HepG2 (cell line): ENCODE data around the gene C2orf81. TPM values are rescaled to one million over a fixed set of nuclear protein-coding genes. Genes with fewer than 3 reads are reported as not detected.

Experiments used
- ARID5B ChIP-seq: IDR thresholded peaks from 2 replicates; pipeline ENCODE4 v1.4.0; 2020; ENCODE audit warnings: mild to moderate bottlenecking, missing genetic modification reagents
- DMTF1 ChIP-seq: sonication (generic); formaldehyde crosslinking; IDR thresholded peaks from 2 replicates; pipeline ENCODE4 v1.4.0; 2020; ENCODE audit warnings: mild to moderate bottlenecking, missing genetic modification reagents
- EEA1 ChIP-seq: sonication (generic); formaldehyde crosslinking; IDR thresholded peaks from 2 replicates; pipeline ENCODE4 v1.5.1; 2020; ENCODE audit warnings: mild to moderate bottlenecking, missing genetic modification reagents, borderline replicate concordance
- EED ChIP-seq: sonication (generic); formaldehyde crosslinking; IDR thresholded peaks from 2 replicates; pipeline ENCODE4 v1.5.0; 2020; ENCODE audit warnings: mild to moderate bottlenecking, missing genetic modification reagents
- FOSL1 ChIP-seq: sonication (generic); formaldehyde crosslinking; IDR thresholded peaks from 2 replicates; pipeline ENCODE4 v1.9.0; 2021; ENCODE audit warnings: missing genetic modification reagents, borderline replicate concordance
- NCOA5 ChIP-seq: sonication (generic); formaldehyde crosslinking; IDR thresholded peaks from 2 replicates; pipeline ENCODE4 v1.4.0; 2020; ENCODE audit warnings: missing genetic modification reagents
- NFIC ChIP-seq: IDR thresholded peaks from 2 replicates; pipeline ENCODE4 v1.6.1; 2012; ENCODE audit warnings: mild to moderate bottlenecking, low read length, inconsistent platforms
- POLR2AphosphoS5 ChIP-seq: IDR thresholded peaks from 2 replicates; pipeline ENCODE4 v1.6.1; 2012; ENCODE audit warnings: low read depth, low read length
- SUZ12 ChIP-seq: fragments of 150-350 bp; IDR thresholded peaks from 2 replicates; pipeline ENCODE4 v1.6.1; 2014; ENCODE audit warnings: low read depth, low read length
- TAF15 ChIP-seq: fragments of 200-400 bp; formaldehyde crosslinking; IDR thresholded peaks from one replicate; pipeline ENCODE4 v1.6.1; 2018; ENCODE audit warnings: mild to moderate bottlenecking, low read depth, low read length; ENCODE audit not compliant: poor library complexity, severe bottlenecking
- TFDP1 ChIP-seq: IDR thresholded peaks from 2 replicates; pipeline ENCODE4 v1.6.1; 2016; ENCODE audit warnings: missing compliant biosample characterization, missing genetic modification reagents, borderline replicate concordance
- TFE3 ChIP-seq: IDR thresholded peaks from 2 replicates; pipeline ENCODE4 v1.6.1; 2016
- TRIM22 ChIP-seq: fragments of 450-650 bp; IDR thresholded peaks from 2 replicates; pipeline ENCODE4 v1.6.1; 2017
- ZBTB3 ChIP-seq: sonication (generic); formaldehyde crosslinking; IDR thresholded peaks from 2 replicates; pipeline ENCODE4 v1.4.0; 2020; ENCODE audit warnings: low read depth, mild to moderate bottlenecking, moderate library complexity, missing genetic modification reagents, borderline replicate concordance
- ZNF138 ChIP-seq: sonication (generic); formaldehyde crosslinking; IDR thresholded peaks from 2 replicates; pipeline ENCODE4 v1.5.0; 2020; ENCODE audit warnings: mild to moderate bottlenecking, low read depth, missing genetic modification reagents
- ZNF3 ChIP-seq: IDR thresholded peaks from 2 replicates; pipeline ENCODE4 v1.7.0; 2017; ENCODE audit warnings: inconsistent platforms
- ZNF589 ChIP-seq: sonication (generic); formaldehyde crosslinking; conservative IDR thresholded peaks from 2 replicates; pipeline ENCODE4 v1.8.0; 2022; ENCODE audit warnings: mild to moderate bottlenecking, moderate library complexity, missing genetic modification reagents
- ZNF850 ChIP-seq: sonication (generic); formaldehyde crosslinking; conservative IDR thresholded peaks from 2 replicates; pipeline ENCODE4 v1.9.0; 2021; ENCODE audit warnings: mild to moderate bottlenecking, missing genetic modification reagents
- polyA plus RNA-seq, 8 experiments: library from polyadenylated mRNA; depleted of rRNA in 3 of 8; stranded (reverse) in 7 of 8; unstranded in 1 of 8; fragments of >200 nt; fragmentation: Illumina TruSeq in 4 of 8; extraction: Trizol in 4 of 8; gene quantifications; 2 replicates each; pipeline versions ENCODE4 v1.2.1 to v1.2.3, GENCODE V29; 2011 to 2016; ENCODE audit warnings: low read depth in 4 of 8, missing spikeins in 1 of 8, mixed read lengths in 1 of 8; ENCODE audit not compliant: insufficient read depth in 1 of 8
- total RNA-seq, 5 experiments: library from RNA; depleted of rRNA; stranded (reverse); fragments of >200 nt; fragmentation: Illumina TruSeq; extraction: Trizol; gene quantifications; 2 replicates each; pipeline ENCODE4 v1.2.3, GENCODE V29; 2016; ENCODE audit warnings: low read depth in 1 of 5

The C2orf81 gene
- total and polyA plus RNA-seq, 2 of the 13 experiments (the other 11 are each of a cell fraction or from before 2014, with no cell fraction given) = 0.15 to 0.17 TPM

- TF ChIP-seq DMTF1 (0 out of 2 replicates have a peak, but pooled peaks have one; percentile 47), ZNF138 (CRISPR knock-in tag) (0 out of 2 replicates have a peak, but pooled peaks have one; percentile 85), ZNF850 (CRISPR knock-in tag) (peak; percentile 97), NCOA5 (CRISPR knock-in tag) (0 out of 2 replicates have a peak, but pooled peaks have one; percentile 87), FOSL1 (CRISPR knock-in tag) (no peak), TFE3 (CRISPR knock-in tag) (no peak), EEA1 (CRISPR knock-in tag) (peak; percentile 79), ZNF589 (CRISPR knock-in tag) (no peak; the same call in 1 of the 2 replicates), ZBTB3 (peak; percentile 89), ARID5B (CRISPR knock-in tag) (peak; percentile 44), TAF15 (peak; percentile 8), EED (CRISPR knock-in tag) (peak; percentile 90; the same call in 1 of the 2 replicates), TRIM22 (no peak), NFIC (no peak; the same call in 1 of the 2 replicates), TFDP1 (CRISPR knock-in tag) (peak; percentile 43; the same call in 1 of the 2 replicates), ZNF3 (CRISPR knock-in tag) (no peak), SUZ12 (no peak), POLR2AphosphoS5 (peak; percentile 100)
Measured at GRCh38 chr2:74441690-74442482, 20.5 kb upstream of the C2orf81 start, which contains the start of gene RTKN (continued).
